AG04450 (cell line): ENCODE measurements around the gene SYNJ1. TPM values are rescaled to one million over a fixed set of nuclear protein-coding genes. Genes with fewer than 3 reads are reported as not detected.

Experiments
- CTCF ChIA-PET: fragments of 300-600, 350-600 bp; formaldehyde crosslinking; extraction: SDS; loops from one replicate; lab custom pipeline; 2022; ENCODE audit warnings: antibody characterized with exemption, inconsistent platforms; lab: Charles Lee
- POLR2A ChIA-PET: fragments of 350-600 bp; formaldehyde crosslinking; extraction: SDS; loops from one replicate; lab custom pipeline; 2021; ENCODE audit warnings: antibody characterized with exemption, inconsistent platforms; lab: Yijun Ruan, JAX
- DNase-seq: peaks from one replicate; pipeline ENCODE4 v3.0.0-alpha.2; 2011; ENCODE audit warnings: low read depth, low spot score
- H3K27ac ChIP-seq: one replicate; pipeline ENCODE4 v1.5.1; 2012; ENCODE audit warnings: low read depth, low read length, control low read depth
- H3K27me3 ChIP-seq: one replicate; pipeline ENCODE4 v1.6.0; 2012; ENCODE audit warnings: low read length; ENCODE audit not compliant: control insufficient read depth, insufficient read depth
- H3K4me3 ChIP-seq: 2 replicates; pipeline ENCODE4 v1.5.1; 2011; ENCODE audit warnings: mild to moderate bottlenecking, low read depth, low read length, control low read depth
- H3K9me3 ChIP-seq: 2 replicates; pipeline ENCODE4 v1.5.1; 2012; ENCODE audit warnings: low read length; ENCODE audit not compliant: control insufficient read depth, insufficient read depth
- CTCF ChIP-seq: IDR thresholded peaks from 2 replicates; pipeline ENCODE4 v1.5.1; 2011; ENCODE audit warnings: low read depth, low read length, control low read depth, inconsistent platforms
- polyA plus RNA-seq: library from polyadenylated mRNA; depleted of rRNA; stranded (reverse); fragments of >200 nt; gene quantifications from 2 replicates; pipeline ENCODE4 v1.2.3, GENCODE V29; 2011

Gene SYNJ1
- polyA plus RNA-seq, 1 experiment = 7.3 TPM

GRCh38 chr21:32733356-32733755 is 5.5 kb upstream of the SYNJ1 start:
- no peak for DNase-seq
- ChIA-PET CTCF (no interaction called here), POLR2A (no interaction called here)
- Histone ChIP-seq H3K9me3 (no peaks in the 10 kb centered on the region), H3K4me3 (no peak overlapping the region), H3K27ac (no peak overlapping the region), H3K27me3 (no peaks in the 10 kb centered on the region)
- no peak for TF ChIP-seq CTCF

- ChIA-PET POLR2A (no interaction called here), CTCF (no interaction called here)
- no peak for TF ChIP-seq CTCF
- Histone ChIP-seq H3K27me3 (no peaks in the 10 kb centered on the region), H3K27ac (no peak overlapping the region), H3K9me3 (no peaks in the 10 kb centered on the region; the same call in 1 of the 2 replicates), H3K4me3 (no peak overlapping the region)
- no peak for DNase-seq
These were observed 4.7 kb upstream of the SYNJ1 start for GRCh38 chr21:32732544-32732943.

GRCh38 chr21:32728848-32729247 is 1.0 kb upstream of the SYNJ1 start:
- H3K27ac ChIP-seq = no peak overlapping the region
- peak overlapping the region; percentile 77 for H3K4me3 ChIP-seq
- POLR2A ChIA-PET = interaction anchor here (1.5 to 2.0 kb wide), 2 partner anchors 43 to 751 kb away, joined by 8 to 27 read pairs; partner anchors contain the start of genes PAXBP1 and TMEM50B
- DNase-seq = no peak
- H3K27me3 ChIP-seq = no peaks in the 10 kb centered on the region
- no peak for TF ChIP-seq CTCF
- H3K9me3 ChIP-seq = no peaks in the 10 kb centered on the region; the same call in 1 of the 2 replicates
- CTCF ChIA-PET = interaction anchor here (0.7 kb wide), 1 partner anchor 139 kb away, joined by 3 read pairs; no protein-coding TSS in a partner anchor

GRCh38 chr21:32728456-32728839 is 635 bp upstream of the SYNJ1 start:
- Histone ChIP-seq H3K27me3 (no peaks in the 10 kb centered on the region), H3K4me3 (peak overlapping the region; percentile 77), H3K9me3 (no peaks in the 10 kb centered on the region; the same call in 1 of the 2 replicates), H3K27ac (peak overlapping the region; percentile 24)
- no peak for DNase-seq
- POLR2A ChIA-PET = interaction anchor here (0.5 to 2.0 kb wide), 5 partner anchors 12 to 751 kb away, joined by 4 to 27 read pairs (median 4); partner anchors contain the start of genes PAXBP1 and TMEM50B
- CTCF ChIA-PET = interaction anchor here (0.7 kb wide), 1 partner anchor 139 kb away, joined by 3 read pairs; no protein-coding TSS in a partner anchor
- TF ChIP-seq CTCF = no peak
